ENCODE data around the gene PPP4R3A. TPM values are rescaled to one million over a fixed set of nuclear protein-coding genes. Genes with fewer than 3 reads are reported as not detected.

PPP4R3A gene
- total and polyA plus RNA-seq, 2 experiments from 2014 or later = 47.6 to 85.7 TPM

GRCh38 chr14:91415794-91416743, 94.0 kb downstream of the PPP4R3A start:
- Histone ChIP-seq H3K9me2 (replicated peaks; ENCODE audit: insufficient read depth) (no peaks in the 10 kb centered on the region), H3K9me3 (ENCODE audit: low read depth) (no peaks in the 10 kb centered on the region), H3K27ac (no peak overlapping the region), H3K36me3 (replicated peaks; ENCODE audit: insufficient read depth, low read depth) (no peaks in the 10 kb centered on the region), H4K20me1 (ENCODE audit: insufficient read depth, poor library complexity, severe bottlenecking) (no peaks in the 10 kb centered on the region), H3K4me2 (peak overlapping the region; percentile 88), H2AFZ (peak overlapping the region; percentile 56), H3K4me1 (ENCODE audit: insufficient read depth) (peaks cover 21% of the 10 kb centered on the region), H3K79me2 (peaks cover 31% of the 10 kb centered on the region), H3K4me3 (peak overlapping the region; percentile 62), H3K27me3 (no peaks in the 10 kb centered on the region)
- DNase-seq (ENCODE audit: low spot score) = no peak
- TF ChIP-seq CTCF (IDR thresholded peaks at IDR 0.05; ENCODE audit: poor library complexity) (no peak), EZH2phosphoT487 (IDR thresholded peaks at IDR 0.05; ENCODE audit: low read depth, severe bottlenecking, unreplicated experiment) (no peak), EZH2 (IDR thresholded peaks at IDR 0.05; ENCODE audit: borderline replicate concordance) (no peak)
- 41% methylated on average over 18 of the region's 18 CpGs for WGBS (ENCODE audit: low lambda C conversion rate, missing lambda C conversion rate)

GRCh38 chr14:91414475-91414833, 95.7 kb downstream of the PPP4R3A start:
- 92% methylated on average over 3 of the region's 3 CpGs for WGBS (ENCODE audit: low lambda C conversion rate, missing lambda C conversion rate)

GRCh38 chr14:91413547-91414474, 96.3 kb downstream of the PPP4R3A start:
- no peak overlapping the region for H3K4me3 ChIP-seq

More at GRCh38 chr14:91414475-91414833, 95.7 kb downstream of the PPP4R3A start:
- Histone ChIP-seq H4K20me1 (ENCODE audit: insufficient read depth, poor library complexity, severe bottlenecking) (no peaks in the 10 kb centered on the region), H2AFZ (no peak overlapping the region), H3K4me2 (peak overlapping the region; percentile 38), H3K36me3 (replicated peaks; ENCODE audit: insufficient read depth, low read depth) (no peaks in the 10 kb centered on the region), H3K4me3 (no peak overlapping the region), H3K27ac (peak overlapping the region; percentile 38), H3K79me2 (peaks cover 34% of the 10 kb centered on the region), H3K4me1 (ENCODE audit: insufficient read depth) (peaks cover 21% of the 10 kb centered on the region), H3K9me2 (replicated peaks; ENCODE audit: insufficient read depth) (no peaks in the 10 kb centered on the region), H3K27me3 (no peaks in the 10 kb centered on the region), H3K9me3 (ENCODE audit: low read depth) (no peaks in the 10 kb centered on the region)
- TF ChIP-seq CTCF (IDR thresholded peaks at IDR 0.05; ENCODE audit: poor library complexity) (no peak), EZH2phosphoT487 (IDR thresholded peaks at IDR 0.05; ENCODE audit: low read depth, severe bottlenecking, unreplicated experiment) (no peak), EZH2 (IDR thresholded peaks at IDR 0.05; ENCODE audit: borderline replicate concordance) (no peak)
- no peak for DNase-seq (ENCODE audit: low spot score)

More at GRCh38 chr14:91413547-91414474, 96.3 kb downstream of the PPP4R3A start:
- no peak for TF ChIP-seq EZH2 (IDR thresholded peaks at IDR 0.05; ENCODE audit: borderline replicate concordance)
- TF ChIP-seq CTCF (IDR thresholded peaks at IDR 0.05; ENCODE audit: poor library complexity) = no peak
- no peak for TF ChIP-seq EZH2phosphoT487 (IDR thresholded peaks at IDR 0.05; ENCODE audit: low read depth, severe bottlenecking, unreplicated experiment)
- Histone ChIP-seq H3K9me3 (ENCODE audit: low read depth) (no peaks in the 10 kb centered on the region), H2AFZ (peak overlapping the region; percentile 3), H4K20me1 (ENCODE audit: insufficient read depth, poor library complexity, severe bottlenecking) (no peaks in the 10 kb centered on the region), H3K36me3 (replicated peaks; ENCODE audit: insufficient read depth, low read depth) (no peaks in the 10 kb centered on the region), H3K27me3 (no peaks in the 10 kb centered on the region), H3K27ac (peak overlapping the region; percentile 53), H3K9me2 (replicated peaks; ENCODE audit: insufficient read depth) (no peaks in the 10 kb centered on the region), H3K79me2 (peaks cover 37% of the 10 kb centered on the region), H3K4me2 (no peak overlapping the region), H3K4me1 (ENCODE audit: insufficient read depth) (peaks cover 21% of the 10 kb centered on the region)
- WGBS (ENCODE audit: low lambda C conversion rate, missing lambda C conversion rate) = 55% methylated on average over 11 of the region's 11 CpGs
- DNase-seq (ENCODE audit: low spot score) = peak; percentile 86
